H9 (cell line): ENCODE measurements around the gene C3orf52. TPM values are rescaled to one million over a fixed set of nuclear protein-coding genes. Genes with fewer than 3 reads are reported as not detected.

Experiments used
- DNase-seq: peaks from one replicate; pipeline ENCODE4 v3.0.0-alpha.2; 2017
- H2AFZ ChIP-seq: one replicate; pipeline ENCODE4 v1.6.1; 2013; ENCODE audit warnings: mild to moderate bottlenecking, low read length, control low read depth, moderate library complexity
- H2AK5ac ChIP-seq: 2 replicates; pipeline ENCODE4 v1.6.1; 2013; ENCODE audit warnings: low read length, control low read depth, mixed read lengths; ENCODE audit not compliant: insufficient read length
- H2BK120ac ChIP-seq: one replicate; pipeline ENCODE4 v1.6.1; 2013; ENCODE audit warnings: low read depth, mild to moderate bottlenecking, low read length, control low read depth, inconsistent platforms; ENCODE audit not compliant: poor library complexity, severe bottlenecking
- H2BK12ac ChIP-seq: 2 replicates; pipeline ENCODE4 v1.6.1; 2013; ENCODE audit warnings: low read length, control low read depth, mixed read lengths, low read depth; ENCODE audit not compliant: insufficient read length
- H2BK15ac ChIP-seq: 2 replicates; pipeline ENCODE4 v1.6.1; 2013; ENCODE audit warnings: low read depth, low read length, control low read depth
- H2BK20ac ChIP-seq: one replicate; pipeline ENCODE4 v1.6.1; 2013; ENCODE audit warnings: low read depth, mild to moderate bottlenecking, low read length, control low read depth, inconsistent platforms; ENCODE audit not compliant: poor library complexity, severe bottlenecking
- H2BK5ac ChIP-seq: 2 replicates; pipeline ENCODE4 v1.6.1; 2013; ENCODE audit warnings: low read length, control low read depth, mixed read lengths; ENCODE audit not compliant: insufficient read length
- H3K14ac ChIP-seq: 2 replicates; pipeline ENCODE4 v1.6.1; 2013; ENCODE audit warnings: low read length, control low read depth; ENCODE audit not compliant: insufficient read depth
- H3K18ac ChIP-seq: 2 replicates; pipeline ENCODE4 v1.6.1; 2013; ENCODE audit warnings: low read depth, mild to moderate bottlenecking, mixed read lengths, low read length, control low read depth; ENCODE audit not compliant: insufficient read length
- H3K23ac ChIP-seq: 2 replicates; pipeline ENCODE4 v1.6.1; 2013; ENCODE audit warnings: low read length, control low read depth, mixed read lengths, low read depth; ENCODE audit not compliant: insufficient read length
- H3K23me2 ChIP-seq: 2 replicates; pipeline ENCODE4 v1.6.1; 2013; ENCODE audit warnings: low read depth, mild to moderate bottlenecking, mixed read lengths, low read length, control low read depth; ENCODE audit not compliant: insufficient read length, poor library complexity, severe bottlenecking
- H3K27ac ChIP-seq: 2 replicates; pipeline ENCODE4 v1.5.1; 2013; ENCODE audit warnings: low read length, control low read depth, mixed read lengths, low read depth; ENCODE audit not compliant: insufficient read length
- H3K27me3 ChIP-seq: 2 replicates; pipeline ENCODE4 v1.6.1; 2013; ENCODE audit warnings: low read length, control low read depth, inconsistent platforms; ENCODE audit not compliant: insufficient read depth
- H3K4ac ChIP-seq: 2 replicates; pipeline ENCODE4 v1.6.1; 2013; ENCODE audit warnings: low read depth, mild to moderate bottlenecking, control low read depth, inconsistent platforms, low read length, moderate library complexity
- H3K4me1 ChIP-seq: 2 replicates; pipeline ENCODE4 v1.6.1; 2013; ENCODE audit warnings: low read length, control low read depth, inconsistent platforms; ENCODE audit not compliant: insufficient read depth
- H3K4me2 ChIP-seq: 2 replicates; pipeline ENCODE4 v1.6.1; 2013; ENCODE audit warnings: low read length, control low read depth, mixed read lengths; ENCODE audit not compliant: insufficient read length, insufficient read depth
- H3K56ac ChIP-seq: 2 replicates; pipeline ENCODE4 v1.6.1; 2013; ENCODE audit warnings: low read depth, mild to moderate bottlenecking, mixed read lengths, low read length, control low read depth; ENCODE audit not compliant: insufficient read length
- H3K79me1 ChIP-seq: 2 replicates; pipeline ENCODE4 v1.6.1; 2013; ENCODE audit warnings: low read depth, mild to moderate bottlenecking, moderate library complexity, low read length, control low read depth, inconsistent platforms; ENCODE audit not compliant: insufficient read depth, poor library complexity, severe bottlenecking
- H3K79me2 ChIP-seq: 2 replicates; pipeline ENCODE4 v1.6.1; 2013; ENCODE audit warnings: low read length, control low read depth, inconsistent platforms; ENCODE audit not compliant: insufficient read depth
- H3K9ac ChIP-seq: 2 replicates; pipeline ENCODE4 v1.6.1; 2013; ENCODE audit warnings: low read length, control low read depth, mixed read lengths; ENCODE audit not compliant: insufficient read length; ENCODE audit errors: extremely low read depth
- H3K9me3 ChIP-seq: one replicate; pipeline ENCODE4 v1.6.1; 2013; ENCODE audit warnings: low read depth, low read length, inconsistent platforms; ENCODE audit not compliant: control insufficient read depth
- H3T11ph ChIP-seq: one replicate; pipeline ENCODE4 v1.6.1; 2013; ENCODE audit warnings: mild to moderate bottlenecking, low read length, control low read depth, inconsistent platforms
- H4K20me1 ChIP-seq: one replicate; pipeline ENCODE4 v1.6.1; 2013; ENCODE audit not compliant: control insufficient read depth, insufficient read length, insufficient read depth
- H4K5ac ChIP-seq: 2 replicates; pipeline ENCODE4 v1.6.1; 2013; ENCODE audit warnings: low read depth, mild to moderate bottlenecking, mixed read lengths, low read length, control low read depth; ENCODE audit not compliant: insufficient read length
- H4K8ac ChIP-seq: replicated peaks from 2 replicates; pipeline ENCODE4 v1.6.1; 2013; ENCODE audit warnings: low read length, control low read depth, mixed read lengths, low read depth; ENCODE audit not compliant: insufficient read length
- H4K91ac ChIP-seq: 2 replicates; pipeline ENCODE4 v1.6.1; 2013; ENCODE audit warnings: low read depth, mild to moderate bottlenecking, moderate library complexity, mixed read lengths, low read length, control low read depth; ENCODE audit not compliant: insufficient read length
- H3K27ac Mint-ChIP-seq, 3 experiments: 2 replicates in 2 of 3; 3 replicates in 1 of 3; pipeline ENCODE4 v1.8.0; 2020 to 2021; ENCODE audit warnings: mixed read lengths in 3 of 3, mild to moderate bottlenecking in 1 of 3, moderate library complexity in 1 of 3
- H3K27me3 Mint-ChIP-seq: 2 replicates; pipeline ENCODE4 v1.8.0; 2021; ENCODE audit warnings: low read depth, mild to moderate bottlenecking, moderate library complexity, mixed read lengths
- H3K36me3 Mint-ChIP-seq, 3 experiments: 2 replicates in 2 of 3; 3 replicates in 1 of 3; pipeline ENCODE4 v1.8.0; 2020 to 2021; ENCODE audit warnings: low read depth in 3 of 3, mixed read lengths in 3 of 3; ENCODE audit not compliant: insufficient read depth in 1 of 3
- H3K4me1 Mint-ChIP-seq, 2 experiments: 2 replicates each; pipeline ENCODE4 v1.8.0; 2020; ENCODE audit warnings: mixed read lengths in 2 of 2
- H3K4me3 Mint-ChIP-seq, 2 experiments: 2 replicates in 1 of 2; 3 replicates in 1 of 2; pipeline ENCODE4 v1.8.0; 2020 to 2021; ENCODE audit warnings: mild to moderate bottlenecking in 2 of 2, mixed read lengths in 2 of 2, moderate library complexity in 1 of 2
- H3K9me3 Mint-ChIP-seq, 2 experiments: 2 replicates in 1 of 2; 3 replicates in 1 of 2; pipeline ENCODE4 v1.8.0; 2020; ENCODE audit warnings: mild to moderate bottlenecking in 2 of 2, mixed read lengths in 2 of 2, moderate library complexity in 1 of 2
- CTCF ChIP-seq: fragments of 200-600 bp; sonication (generic); conservative IDR thresholded peaks from 3 replicates; pipeline ENCODE4 v1.8.0; 2021; ENCODE audit warnings: antibody characterized with exemption, mild to moderate bottlenecking
- WGBS: extraction: QIAGEN DNeasy Blood & Tissue Kit; methylation state at CpG from one replicate; pipeline ENCODE4 v1.1.7; 2013; ENCODE audit warnings: missing lambda C conversion rate, low lambda C conversion rate, mixed read lengths; ENCODE audit not compliant: insufficient read length; ENCODE audit errors: extremely low coverage; 5-methylcytosine and 5-hydroxymethylcytosine counted together
- total RNA-seq: library from RNA; stranded (reverse); gene quantifications from 2 replicates; pipeline ENCODE4 v1.2.1, GENCODE V29; 2021

C3orf52 gene
- total RNA-seq, 1 experiment from 2014 or later: 11.2 TPM

GRCh38 chr3:112047264-112047663, 38.9 kb upstream of the C3orf52 start:
- no peak overlapping the region for H3K4ac ChIP-seq
- no peak overlapping the region for H2BK12ac ChIP-seq
- H3K23me2 ChIP-seq: no peaks in the 10 kb centered on the region
- no peaks in the 10 kb centered on the region for H3K9me3 ChIP-seq
- H4K91ac ChIP-seq: no peak overlapping the region
- H4K20me1 ChIP-seq: no peaks in the 10 kb centered on the region
- H2BK20ac ChIP-seq: no peak overlapping the region
- no peak for TF ChIP-seq CTCF
- H4K8ac ChIP-seq: no peak overlapping the region
- no peak overlapping the region for H3K27ac ChIP-seq
- no peak overlapping the region for H3K56ac ChIP-seq
- Mint-ChIP-seq H3K9me3 (no peaks in the 10 kb centered on the region), H3K36me3 (no peaks in the 10 kb centered on the region), H3K4me1 (peaks cover 14 to 18% of the 10 kb centered on the region in 2 experiments), H3K4me3 (no peak overlapping the region), H3K27ac (no peak overlapping the region), H3K27me3 (no peaks in the 10 kb centered on the region)
- DNase-seq: no peak
- no CpG with 5 or more reads among the region's 1 CpG for WGBS
- H3K79me1 ChIP-seq: no peaks in the 10 kb centered on the region
- H3K9ac ChIP-seq: no peak overlapping the region
- no peak overlapping the region for H2BK120ac ChIP-seq
- no peak overlapping the region for H3K4me2 ChIP-seq
- no peak overlapping the region for H3T11ph ChIP-seq
- no peak overlapping the region for H3K18ac ChIP-seq
- H3K23ac ChIP-seq: no peak overlapping the region
- no peaks in the 10 kb centered on the region for H3K79me2 ChIP-seq
- no peak overlapping the region for H2BK5ac ChIP-seq
- H2BK15ac ChIP-seq: no peak overlapping the region
- H3K14ac ChIP-seq: no peak overlapping the region
- no peak overlapping the region for H2AFZ ChIP-seq
- no peaks in the 10 kb centered on the region for H3K27me3 ChIP-seq
- H3K4me1 ChIP-seq: peaks cover 2% of the 10 kb centered on the region; the same call in 1 of the 2 replicates
- H2AK5ac ChIP-seq: no peak overlapping the region
- no peak overlapping the region for H4K5ac ChIP-seq
